GM21381 (cell line): ENCODE data around the gene PDE4D.

Experiments used
- ATAC-seq: cut with Tn5 transposase; IDR thresholded peaks from one replicate; pipeline ENCODE4 v1.9.1; 2021; ENCODE audit warnings: mild to moderate bottlenecking, moderate library complexity; ENCODE audit not compliant: unreplicated experiment

Gene PDE4D

DNA sequence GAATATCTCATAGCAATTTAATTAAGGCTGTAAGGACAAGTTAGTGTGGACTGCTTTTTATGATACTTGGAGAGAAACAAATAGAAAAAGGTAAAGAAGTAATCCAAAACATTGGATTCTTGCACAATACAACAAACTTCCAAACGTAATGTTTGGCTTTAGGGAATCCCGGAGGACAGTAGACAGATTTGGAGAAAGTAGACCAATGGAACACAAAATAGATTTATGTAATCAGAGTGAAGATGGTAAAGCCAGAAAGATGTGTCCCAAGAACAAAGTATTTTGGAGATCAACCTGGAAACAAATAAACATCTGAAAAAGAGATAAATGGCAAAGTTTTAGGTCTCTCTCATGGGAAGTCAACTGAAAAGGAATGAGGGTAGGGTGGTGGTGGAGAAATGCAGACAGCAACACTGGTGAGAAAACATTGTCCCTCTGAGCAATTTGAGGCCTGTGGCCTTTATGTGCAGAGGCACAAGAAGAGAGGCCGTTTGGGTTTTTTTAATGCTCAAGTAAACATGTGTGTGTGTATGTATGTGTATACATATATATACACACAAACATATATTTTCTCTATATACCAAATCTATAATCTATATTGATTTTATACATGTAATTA is 620.6 kb downstream of the PDE4D start:
- ATAC-seq, result no peak

- ATAC-seq, result no peak
Observed at GRCh38 chr5:59268756-59269415, 624.6 kb downstream of the PDE4D start.

GRCh38 chr5:59267033-59267432 is 626.5 kb downstream of the PDE4D start:
- no peak for ATAC-seq

DNA sequence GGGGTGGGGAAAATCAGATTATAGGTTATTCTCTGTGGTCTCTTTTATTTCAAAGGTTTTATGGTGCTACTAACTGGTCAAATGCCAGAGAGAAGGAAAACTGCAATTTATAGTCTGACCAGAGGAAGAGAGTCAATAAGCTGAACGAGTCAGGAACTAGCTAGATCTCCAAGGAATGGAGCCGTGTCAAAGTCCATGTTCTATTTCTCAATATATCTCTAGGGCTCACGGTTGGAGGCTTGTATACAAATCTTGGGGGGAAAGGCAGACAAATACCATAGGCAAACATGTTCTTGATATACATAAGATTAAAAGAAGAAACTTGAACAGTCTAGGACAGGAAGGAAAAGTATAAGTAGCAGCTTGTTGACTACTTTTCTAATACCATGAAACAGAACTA is 627.1 kb downstream of the PDE4D start:
- no peak for ATAC-seq

- ATAC-seq, result no peak
Observed at GRCh38 chr5:59264639-59265245, 628.8 kb downstream of the PDE4D start.

DNA sequence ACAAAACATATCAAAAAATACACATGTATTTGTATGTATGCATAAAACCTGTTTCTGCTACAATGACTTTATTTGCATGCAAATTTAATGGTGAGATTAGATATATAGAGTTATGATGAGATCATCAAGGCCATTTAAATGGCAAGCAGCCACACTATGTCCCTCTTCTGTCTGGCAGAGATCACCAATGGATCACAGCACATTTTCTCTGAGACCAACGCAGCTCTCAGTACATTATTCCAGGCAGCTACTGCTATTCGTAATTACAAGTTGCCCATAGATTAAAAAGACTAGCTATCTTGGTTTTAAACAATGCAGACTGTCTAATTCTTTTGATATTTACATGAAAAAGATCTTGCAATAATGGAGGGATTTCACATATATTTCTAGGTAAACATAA is 629.5 kb downstream of the PDE4D start:
- no peak for ATAC-seq

GRCh38 chr5:59261969-59262368 is 631.6 kb downstream of the PDE4D start:
- no peak for ATAC-seq

DNA sequence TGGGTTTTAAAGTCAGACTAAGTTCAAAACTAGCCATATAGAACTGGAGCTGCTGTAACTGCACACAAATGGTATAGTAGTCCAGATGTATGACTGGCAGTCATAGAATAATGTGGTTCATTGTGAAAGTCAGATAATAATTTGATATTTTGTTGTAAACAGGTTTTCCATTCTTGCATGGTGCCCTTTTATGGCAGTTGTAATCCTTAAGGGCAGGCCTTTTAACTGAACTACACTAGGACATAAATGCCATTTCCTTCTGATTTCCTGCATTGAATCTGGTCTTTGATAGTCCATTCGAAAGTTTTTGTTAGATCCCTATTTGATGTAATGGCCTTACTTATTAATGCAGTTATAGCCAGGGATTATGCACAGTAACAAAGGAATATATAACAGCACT is 632.6 kb downstream of the PDE4D start:
- no peak for ATAC-seq

GRCh38 chr5:59260200-59260599 is 633.3 kb downstream of the PDE4D start:
- ATAC-seq, result no peak

- ATAC-seq, result no peak
Observed at GRCh38 chr5:59259237-59259636, 634.3 kb downstream of the PDE4D start.

GRCh38 chr5:59257488-59258400 is 635.8 kb downstream of the PDE4D start:
- ATAC-seq, result no peak

GRCh38 chr5:59256331-59256730 is 637.2 kb downstream of the PDE4D start:
- ATAC-seq, result no peak

GRCh38 chr5:59254055-59254687 is 639.4 kb downstream of the PDE4D start:
- no peak for ATAC-seq

DNA sequence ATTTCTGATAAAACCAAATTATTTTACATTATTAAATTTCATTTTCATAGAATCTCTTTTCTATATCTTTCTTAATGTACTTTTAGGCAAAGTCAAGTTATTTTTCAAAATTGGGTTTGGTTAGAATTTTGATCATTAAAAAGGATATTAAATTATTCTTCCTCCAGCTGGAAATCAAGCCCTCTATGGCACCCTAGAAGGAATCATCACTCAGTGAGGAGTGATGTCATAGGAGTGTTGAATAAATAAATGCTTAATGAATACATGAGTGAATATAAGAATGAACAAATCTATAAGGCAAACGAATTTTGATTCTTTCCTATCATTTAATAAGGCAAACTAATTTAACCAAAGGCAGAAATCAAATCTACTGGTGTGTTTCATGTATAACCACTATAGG is 639.9 kb downstream of the PDE4D start:
- no peak for ATAC-seq

- no peak for ATAC-seq
Observed at GRCh38 chr5:59251627-59252026, 641.9 kb downstream of the PDE4D start.

DNA sequence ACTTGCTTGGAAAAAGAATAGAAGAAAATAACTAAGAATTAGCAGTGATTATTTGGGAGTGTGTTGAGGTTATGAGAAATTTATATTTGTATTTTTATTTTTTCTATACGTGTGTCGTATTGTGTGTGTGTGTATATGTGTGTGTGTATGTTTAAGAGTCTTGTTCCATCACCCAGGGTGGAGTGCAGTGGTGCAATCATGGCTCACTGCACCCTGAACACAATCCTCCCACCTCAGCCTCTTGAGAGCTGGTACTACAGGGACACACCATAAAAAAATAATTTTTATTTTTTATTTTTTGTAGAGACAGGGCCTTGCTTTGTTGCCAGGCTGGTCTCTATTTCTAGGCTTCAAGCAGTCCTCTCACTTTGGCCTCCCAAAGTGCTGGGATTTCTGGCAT is 643.8 kb downstream of the PDE4D start:
- no peak for ATAC-seq

- no peak for ATAC-seq
Observed at GRCh38 chr5:59249160-59249559, 644.4 kb downstream of the PDE4D start.

GRCh38 chr5:59246882-59247281 is 646.6 kb downstream of the PDE4D start:
- no peak for ATAC-seq

DNA sequence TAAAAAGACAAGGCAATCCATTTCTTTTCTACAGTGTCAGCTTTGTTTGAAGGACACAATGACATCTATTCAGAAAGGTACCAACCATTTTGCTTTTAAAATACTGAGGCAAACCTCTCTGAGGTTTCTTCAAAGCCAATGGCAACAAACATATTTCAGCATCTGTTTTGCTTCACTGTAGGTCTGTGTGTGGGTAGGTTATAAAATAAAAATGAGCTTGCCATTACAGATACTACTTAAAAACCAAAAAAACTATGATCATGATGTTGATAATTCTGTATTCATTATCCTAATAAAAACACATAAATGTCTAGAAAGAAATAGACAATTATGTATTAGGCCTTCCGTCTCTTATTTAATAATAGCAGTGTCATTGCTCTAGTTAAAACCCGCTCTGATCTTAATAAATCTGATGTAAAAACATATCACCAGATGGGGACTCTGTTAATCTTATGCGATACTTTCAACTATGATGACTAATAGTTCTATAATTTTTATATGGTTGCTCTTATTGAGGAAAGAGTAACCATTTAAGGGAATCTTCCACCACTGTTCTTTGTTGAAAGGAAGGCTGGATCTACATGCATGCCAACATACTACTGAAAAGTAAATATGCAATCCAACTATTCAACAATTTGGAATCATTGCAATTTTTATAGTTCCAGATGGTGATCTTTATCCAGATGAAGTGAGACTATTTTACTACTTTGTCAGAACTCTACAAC is 647.2 kb downstream of the PDE4D start:
- no peak for ATAC-seq

GRCh38 chr5:59245198-59245597 is 648.3 kb downstream of the PDE4D start:
- ATAC-seq, result no peak
